Measurements from ENCODE around the gene AANAT. TPM values are rescaled to one million over a fixed set of nuclear protein-coding genes. Genes with fewer than 3 reads are reported as not detected.

Gene AANAT
- total RNA-seq, 1 experiment from 2014 or later = not detected

DNA sequence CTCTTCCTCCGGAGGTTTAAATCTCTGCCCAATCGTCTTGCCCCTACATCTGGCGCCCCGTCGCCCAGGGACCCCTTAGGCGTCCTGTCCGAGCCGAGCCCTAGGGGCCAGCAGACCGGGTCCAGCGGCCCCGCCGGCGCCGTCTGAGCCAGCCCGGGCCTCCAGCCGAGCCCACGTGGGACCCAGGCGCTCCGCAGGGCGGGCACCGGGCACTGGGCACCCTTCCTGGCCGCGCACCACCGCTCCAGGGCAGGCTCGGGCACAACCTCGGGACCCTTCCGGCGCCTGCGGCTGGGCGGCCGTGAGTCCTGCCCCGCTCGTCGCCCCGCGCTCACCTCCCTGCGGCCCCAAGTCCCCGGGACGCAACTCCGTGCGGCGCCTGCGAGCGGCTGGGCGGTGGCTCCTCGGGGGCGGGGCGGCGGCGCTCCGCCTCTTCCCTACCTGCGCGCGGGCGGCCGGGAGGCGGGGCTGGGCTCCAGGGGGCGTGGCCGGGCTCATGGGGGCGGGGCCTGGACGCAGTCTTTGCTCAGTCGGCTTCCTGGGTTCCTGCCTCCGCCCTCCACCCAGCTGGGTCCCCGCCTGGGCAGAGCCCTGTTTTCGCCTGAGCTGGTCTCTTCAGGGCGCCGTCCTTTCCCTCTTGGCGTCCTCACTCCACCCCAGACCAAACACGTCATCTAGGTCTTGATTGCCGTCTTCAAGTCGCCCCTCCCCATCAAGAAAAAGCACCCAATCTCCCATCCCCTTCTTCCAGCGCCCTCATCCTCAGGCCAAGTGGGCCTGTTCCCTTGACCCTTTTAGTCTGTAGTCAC, 33.8 kb downstream of the AANAT start, which contains the start of gene RHBDF2:
RHBDF2 (minus strand) TSS at position 406 of the 809 bp plus-strand sequence. CDS start 19,899 bp downstream, outside the sequence.
- intact Hi-C loops (cut with micrococcal nuclease) = loop anchor here (1.0 to 5.0 kb wide), 2 partner anchors 35 to 199 kb away; no protein-coding TSS in a partner anchor

More for the DNA sequence above, 33.8 kb downstream of the AANAT start, which contains the start of gene RHBDF2:
- peaks cover 32 to 43% of the 10 kb centered on the region in 2 experiments for H3K4me1 ChIP-seq (ENCODE audit: control insufficient read depth in 1 of 2, insufficient read depth in 2 of 2, low read length in 2 of 2)
- H3K27me3 ChIP-seq (ENCODE audit: insufficient read depth, low read length) = no peaks in the 10 kb centered on the region
- RAD21 ChIA-PET (ENCODE audit: low non-redundant PET in 1 of 2, low total read pairs in 2 of 2, uncharacterized antibody in 2 of 2, unreplicated experiment in 2 of 2) = interaction anchor here in 1 of 2 experiments (0.9 kb wide), 1 partner anchor 42 kb away, joined by 5 read pairs; no protein-coding TSS in a partner anchor
- H4K20me1 ChIP-seq (ENCODE audit: insufficient read depth) = peaks cover 5% of the 10 kb centered on the region; the same call in 1 of the 2 replicates
- DNase-seq (ENCODE audit: low read depth, low spot score) = peak; percentile 54
- peaks cover 48% of the 10 kb centered on the region for H3K79me2 ChIP-seq (ENCODE audit: insufficient read depth, low read length)
- no peaks in the 10 kb centered on the region for H3K9me2 ChIP-seq (ENCODE audit: insufficient read depth)
- H3K9ac ChIP-seq (ENCODE audit: low read length) = peak within 1 kb of the TSS; percentile 82
- no peak within 1 kb of the TSS for H2AFZ ChIP-seq (ENCODE audit: low read depth, low read length, poor library complexity, severe bottlenecking)
- no peaks in the 10 kb centered on the region for H3K9me3 ChIP-seq (ENCODE audit: control insufficient read depth in 1 of 2, insufficient read depth in 1 of 2, low read depth in 1 of 2, low read length in 2 of 2)
- H3K36me3 ChIP-seq (ENCODE audit: control insufficient read depth in 1 of 2, insufficient read depth in 2 of 2, low read length in 2 of 2) = no peaks in the 10 kb centered on the region; a peak in 1 of 4 replicates
- peak within 1 kb of the TSS; percentile 97 for H3K4me2 ChIP-seq (ENCODE audit: low read length)
- POLR2A ChIA-PET = interaction anchor here (0.9 to 2.3 kb wide), 4 partner anchors 10 to 171 kb away, joined by 3 to 7 read pairs (median 6); partner anchors contain the start of gene PRPSAP1
- peak within 1 kb of the TSS; percentile 96 for H3K27ac ChIP-seq (ENCODE audit: low read depth, low read length)
- BruUV-seq (replicated peaks) = no TSS peak
- peak; percentile 35 for TF ChIP-seq YY1 (IDR thresholded peaks at IDR 0.05; ENCODE audit: extremely low read depth, insufficient replicate concordance, low read depth, low read length)
- TF ChIP-seq, protein P1, sequence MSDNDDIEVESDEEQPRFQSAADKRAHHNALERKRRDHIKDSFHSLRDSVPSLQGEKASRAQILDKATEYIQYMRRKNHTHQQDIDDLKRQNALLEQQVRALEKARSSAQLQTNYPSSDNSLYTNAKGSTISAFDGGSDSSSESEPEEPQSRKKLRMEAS (IDR thresholded peaks at IDR 0.05) = peak; percentile 85
- no peak for TF ChIP-seq CBX3 (IDR thresholded peaks at IDR 0.05; ENCODE audit: low read depth)
- no peak for TF ChIP-seq EGR1 (IDR thresholded peaks at IDR 0.05; ENCODE audit: low read depth)
- no peak for TF ChIP-seq ZNF274 (IDR thresholded peaks at IDR 0.05; ENCODE audit: low read depth, low read length)
- no peak; the same call in 1 of the 2 replicates for TF ChIP-seq SIN3A (IDR thresholded peaks at IDR 0.05; ENCODE audit: low read depth)
- TF ChIP-seq SRF (IDR thresholded peaks at IDR 0.05; ENCODE audit: low read depth) = no peak
- TF ChIP-seq RAD21 (IDR thresholded peaks at IDR 0.05; ENCODE audit: low read depth) = no peak
- no peak for TF ChIP-seq ELF1 (IDR thresholded peaks at IDR 0.05; ENCODE audit: borderline replicate concordance, low read depth)
- TF ChIP-seq JUND (IDR thresholded peaks at IDR 0.05) = no peak
- no peak for TF ChIP-seq TCF7L2 (IDR thresholded peaks at IDR 0.05; ENCODE audit: borderline replicate concordance, extremely low read depth, insufficient read depth, insufficient read length)
- TF ChIP-seq, protein P2, sequence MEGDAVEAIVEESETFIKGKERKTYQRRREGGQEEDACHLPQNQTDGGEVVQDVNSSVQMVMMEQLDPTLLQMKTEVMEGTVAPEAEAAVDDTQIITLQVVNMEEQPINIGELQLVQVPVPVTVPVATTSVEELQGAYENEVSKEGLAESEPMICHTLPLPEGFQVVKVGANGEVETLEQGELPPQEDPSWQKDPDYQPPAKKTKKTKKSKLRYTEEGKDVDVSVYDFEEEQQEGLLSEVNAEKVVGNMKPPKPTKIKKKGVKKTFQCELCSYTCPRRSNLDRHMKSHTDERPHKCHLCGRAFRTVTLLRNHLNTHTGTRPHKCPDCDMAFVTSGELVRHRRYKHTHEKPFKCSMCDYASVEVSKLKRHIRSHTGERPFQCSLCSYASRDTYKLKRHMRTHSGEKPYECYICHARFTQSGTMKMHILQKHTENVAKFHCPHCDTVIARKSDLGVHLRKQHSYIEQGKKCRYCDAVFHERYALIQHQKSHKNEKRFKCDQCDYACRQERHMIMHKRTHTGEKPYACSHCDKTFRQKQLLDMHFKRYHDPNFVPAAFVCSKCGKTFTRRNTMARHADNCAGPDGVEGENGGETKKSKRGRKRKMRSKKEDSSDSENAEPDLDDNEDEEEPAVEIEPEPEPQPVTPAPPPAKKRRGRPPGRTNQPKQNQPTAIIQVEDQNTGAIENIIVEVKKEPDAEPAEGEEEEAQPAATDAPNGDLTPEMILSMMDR (IDR thresholded peaks at IDR 0.05 in 2 of 3, conservative IDR thresholded peaks at IDR 0.05 in 1 of 3; ENCODE audit: borderline replicate concordance in 1 of 3, insufficient read depth in 1 of 3, low read depth in 2 of 3, low read length in 2 of 3) = no peak
- TF ChIP-seq ZFX (IDR thresholded peaks at IDR 0.05) = peak; percentile 87; the same call in 1 of the 2 replicates
- TF ChIP-seq EZH2phosphoT487 (IDR thresholded peaks at IDR 0.05; ENCODE audit: borderline replicate concordance) = no peak
- TF ChIP-seq SP1 (IDR thresholded peaks at IDR 0.05; ENCODE audit: low read depth) = no peak
- TF ChIP-seq EZH2 (IDR thresholded peaks at IDR 0.05) = no peak
- peak; percentile 85 for TF ChIP-seq POLR2A (IDR thresholded peaks at IDR 0.05; ENCODE audit: borderline replicate concordance, extremely low read depth, insufficient read depth, insufficient read length)
- TF ChIP-seq FOSL1 (IDR thresholded peaks at IDR 0.05; ENCODE audit: low read depth) = no peak
- TF ChIP-seq, protein P3, sequence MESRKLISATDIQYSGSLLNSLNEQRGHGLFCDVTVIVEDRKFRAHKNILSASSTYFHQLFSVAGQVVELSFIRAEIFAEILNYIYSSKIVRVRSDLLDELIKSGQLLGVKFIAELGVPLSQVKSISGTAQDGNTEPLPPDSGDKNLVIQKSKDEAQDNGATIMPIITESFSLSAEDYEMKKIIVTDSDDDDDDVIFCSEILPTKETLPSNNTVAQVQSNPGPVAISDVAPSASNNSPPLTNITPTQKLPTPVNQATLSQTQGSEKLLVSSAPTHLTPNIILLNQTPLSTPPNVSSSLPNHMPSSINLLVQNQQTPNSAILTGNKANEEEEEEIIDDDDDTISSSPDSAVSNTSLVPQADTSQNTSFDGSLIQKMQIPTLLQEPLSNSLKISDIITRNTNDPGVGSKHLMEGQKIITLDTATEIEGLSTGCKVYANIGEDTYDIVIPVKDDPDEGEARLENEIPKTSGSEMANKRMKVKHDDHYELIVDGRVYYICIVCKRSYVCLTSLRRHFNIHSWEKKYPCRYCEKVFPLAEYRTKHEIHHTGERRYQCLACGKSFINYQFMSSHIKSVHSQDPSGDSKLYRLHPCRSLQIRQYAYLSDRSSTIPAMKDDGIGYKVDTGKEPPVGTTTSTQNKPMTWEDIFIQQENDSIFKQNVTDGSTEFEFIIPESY (IDR thresholded peaks at IDR 0.05; ENCODE audit: extremely low read depth, insufficient replicate concordance, low read length) = peak; percentile 10
- TF ChIP-seq POLR2AphosphoS5 (IDR thresholded peaks at IDR 0.05; ENCODE audit: low read depth, low read length) = peak; percentile 99
- CTCF ChIA-PET = interaction anchor here (0.9 to 9.5 kb wide), 3 partner anchors 35 to 104 kb away, joined by 5 to 100 read pairs (median 7); partner anchors contain the start of gene AANAT
- peak within 1 kb of the TSS; percentile 92 to 100 for H3K4me3 ChIP-seq (replicated peaks in 1 of 2; ENCODE audit: low read depth in 1 of 2, low read length in 2 of 2)
- peak; percentile 87 for ATAC-seq
